Measurements from ENCODE around the gene ARL5A.

DNA sequence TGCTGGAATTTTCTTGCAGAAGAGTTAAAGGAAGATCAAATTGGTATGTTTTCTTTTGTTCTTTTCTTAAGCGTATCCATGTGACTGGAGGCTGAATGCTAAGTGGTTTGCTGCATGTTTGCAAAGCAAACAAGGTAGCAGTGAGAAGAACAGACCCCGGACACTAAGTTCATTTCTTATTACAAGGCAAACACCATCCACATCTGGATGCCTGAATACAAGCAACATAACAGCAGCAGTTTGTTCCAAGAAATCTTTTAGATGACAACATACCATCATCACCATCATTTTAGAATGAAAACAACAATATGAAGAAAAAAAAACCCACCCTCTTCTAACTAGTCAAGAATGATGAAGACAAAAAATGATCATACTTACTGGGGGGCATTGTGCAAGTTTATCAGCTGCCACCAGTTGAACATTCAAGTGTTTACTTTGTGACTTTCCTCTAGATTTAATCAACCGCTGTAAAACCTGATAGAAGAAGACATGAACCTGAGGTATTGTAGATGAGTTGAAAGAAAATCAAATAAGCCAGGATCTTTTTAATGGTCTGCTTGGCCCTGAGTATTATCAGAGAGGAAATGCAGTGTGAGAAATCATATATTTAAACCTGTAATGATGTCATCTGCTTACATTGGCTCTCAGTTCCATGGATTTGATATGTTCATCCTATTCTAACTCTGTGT lies 25.0 kb upstream of the ARL5A start:
- TF ChIP-seq, protein P1, sequence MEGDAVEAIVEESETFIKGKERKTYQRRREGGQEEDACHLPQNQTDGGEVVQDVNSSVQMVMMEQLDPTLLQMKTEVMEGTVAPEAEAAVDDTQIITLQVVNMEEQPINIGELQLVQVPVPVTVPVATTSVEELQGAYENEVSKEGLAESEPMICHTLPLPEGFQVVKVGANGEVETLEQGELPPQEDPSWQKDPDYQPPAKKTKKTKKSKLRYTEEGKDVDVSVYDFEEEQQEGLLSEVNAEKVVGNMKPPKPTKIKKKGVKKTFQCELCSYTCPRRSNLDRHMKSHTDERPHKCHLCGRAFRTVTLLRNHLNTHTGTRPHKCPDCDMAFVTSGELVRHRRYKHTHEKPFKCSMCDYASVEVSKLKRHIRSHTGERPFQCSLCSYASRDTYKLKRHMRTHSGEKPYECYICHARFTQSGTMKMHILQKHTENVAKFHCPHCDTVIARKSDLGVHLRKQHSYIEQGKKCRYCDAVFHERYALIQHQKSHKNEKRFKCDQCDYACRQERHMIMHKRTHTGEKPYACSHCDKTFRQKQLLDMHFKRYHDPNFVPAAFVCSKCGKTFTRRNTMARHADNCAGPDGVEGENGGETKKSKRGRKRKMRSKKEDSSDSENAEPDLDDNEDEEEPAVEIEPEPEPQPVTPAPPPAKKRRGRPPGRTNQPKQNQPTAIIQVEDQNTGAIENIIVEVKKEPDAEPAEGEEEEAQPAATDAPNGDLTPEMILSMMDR (conservative IDR thresholded peaks at IDR 0.05; ENCODE audit: low read depth, low read length): no peak
- TF ChIP-seq SMC3 (IDR thresholded peaks at IDR 0.05; ENCODE audit: low read depth, low read length): no peak
- no peak for TF ChIP-seq POLR2A (IDR thresholded peaks at IDR 0.05; ENCODE audit: low read depth, low read length)
- no peak for TF ChIP-seq CHD1 (IDR thresholded peaks at IDR 0.05; ENCODE audit: low read depth, low read length)
- TF ChIP-seq, protein P2, sequence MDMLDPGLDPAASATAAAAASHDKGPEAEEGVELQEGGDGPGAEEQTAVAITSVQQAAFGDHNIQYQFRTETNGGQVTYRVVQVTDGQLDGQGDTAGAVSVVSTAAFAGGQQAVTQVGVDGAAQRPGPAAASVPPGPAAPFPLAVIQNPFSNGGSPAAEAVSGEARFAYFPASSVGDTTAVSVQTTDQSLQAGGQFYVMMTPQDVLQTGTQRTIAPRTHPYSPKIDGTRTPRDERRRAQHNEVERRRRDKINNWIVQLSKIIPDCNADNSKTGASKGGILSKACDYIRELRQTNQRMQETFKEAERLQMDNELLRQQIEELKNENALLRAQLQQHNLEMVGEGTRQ (IDR thresholded peaks at IDR 0.05; ENCODE audit: low read depth, low read length): no peak
- no peak for TF ChIP-seq MAFK (IDR thresholded peaks at IDR 0.05; ENCODE audit: low read depth, low read length)
- no peak for TF ChIP-seq MXI1 (IDR thresholded peaks at IDR 0.05; ENCODE audit: borderline replicate concordance, low read depth, low read length)
- TF ChIP-seq CEBPB (IDR thresholded peaks at IDR 0.05; ENCODE audit: low read depth, low read length): no peak
- TF ChIP-seq, protein P3, sequence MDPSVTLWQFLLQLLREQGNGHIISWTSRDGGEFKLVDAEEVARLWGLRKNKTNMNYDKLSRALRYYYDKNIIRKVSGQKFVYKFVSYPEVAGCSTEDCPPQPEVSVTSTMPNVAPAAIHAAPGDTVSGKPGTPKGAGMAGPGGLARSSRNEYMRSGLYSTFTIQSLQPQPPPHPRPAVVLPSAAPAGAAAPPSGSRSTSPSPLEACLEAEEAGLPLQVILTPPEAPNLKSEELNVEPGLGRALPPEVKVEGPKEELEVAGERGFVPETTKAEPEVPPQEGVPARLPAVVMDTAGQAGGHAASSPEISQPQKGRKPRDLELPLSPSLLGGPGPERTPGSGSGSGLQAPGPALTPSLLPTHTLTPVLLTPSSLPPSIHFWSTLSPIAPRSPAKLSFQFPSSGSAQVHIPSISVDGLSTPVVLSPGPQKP (IDR thresholded peaks at IDR 0.05; ENCODE audit: borderline replicate concordance, low read depth, low read length): no peak
- no peak for TF ChIP-seq BHLHE40 (IDR thresholded peaks at IDR 0.05; ENCODE audit: low read depth, low read length)
- TF ChIP-seq RAD21 (IDR thresholded peaks at IDR 0.05; ENCODE audit: low read length): no peak
- no peak for TF ChIP-seq FOS (IDR thresholded peaks at IDR 0.05; ENCODE audit: low read depth, low read length)
- no peak for TF ChIP-seq RFX5 (IDR thresholded peaks at IDR 0.05; ENCODE audit: low read depth, low read length)

Measured in IMR-90 (cell line).